ENCODE results near the gene ADAMTSL1.

DNA sequence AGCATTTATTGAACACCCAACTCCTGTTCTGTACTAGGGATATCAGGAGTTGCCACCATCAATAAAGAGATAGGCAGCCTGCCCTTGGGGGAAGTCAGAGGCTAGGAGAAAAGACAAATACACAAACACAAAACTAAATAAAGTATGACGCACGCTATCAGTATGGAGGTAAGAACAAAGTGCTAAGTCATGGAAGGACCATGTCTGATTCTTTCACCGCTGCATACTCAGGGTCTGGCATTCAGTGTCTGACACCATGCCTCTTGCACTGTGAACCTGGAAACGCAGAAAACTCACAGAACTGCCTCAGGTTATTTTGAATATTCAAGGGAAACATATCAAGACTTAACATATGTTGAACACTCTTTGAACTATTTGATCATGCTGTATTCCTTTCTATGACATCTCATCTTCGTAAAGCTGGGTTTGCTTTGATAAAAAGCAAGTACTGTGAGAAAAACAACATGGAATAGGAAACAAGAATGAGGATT lies 65.3 kb downstream of the ADAMTSL1 start:
- TF ChIP-seq ZNF175 (CRISPR knock-in tag; IDR thresholded peaks at IDR 0.05; ENCODE audit: low read depth): no peak
- TF ChIP-seq FOXA3 (CRISPR knock-in tag; conservative IDR thresholded peaks at IDR 0.05 in 1 of 2, IDR thresholded peaks at IDR 0.05 in 1 of 2): no peak
- TF ChIP-seq SRF (CRISPR knock-in tag; IDR thresholded peaks at IDR 0.05): no peak
- TF ChIP-seq EP300 (IDR thresholded peaks at IDR 0.05; ENCODE audit: low read length): no peak
- TF ChIP-seq FOXA1 (IDR thresholded peaks at IDR 0.05; ENCODE audit: borderline replicate concordance): no peak
- TF ChIP-seq, protein P1, sequence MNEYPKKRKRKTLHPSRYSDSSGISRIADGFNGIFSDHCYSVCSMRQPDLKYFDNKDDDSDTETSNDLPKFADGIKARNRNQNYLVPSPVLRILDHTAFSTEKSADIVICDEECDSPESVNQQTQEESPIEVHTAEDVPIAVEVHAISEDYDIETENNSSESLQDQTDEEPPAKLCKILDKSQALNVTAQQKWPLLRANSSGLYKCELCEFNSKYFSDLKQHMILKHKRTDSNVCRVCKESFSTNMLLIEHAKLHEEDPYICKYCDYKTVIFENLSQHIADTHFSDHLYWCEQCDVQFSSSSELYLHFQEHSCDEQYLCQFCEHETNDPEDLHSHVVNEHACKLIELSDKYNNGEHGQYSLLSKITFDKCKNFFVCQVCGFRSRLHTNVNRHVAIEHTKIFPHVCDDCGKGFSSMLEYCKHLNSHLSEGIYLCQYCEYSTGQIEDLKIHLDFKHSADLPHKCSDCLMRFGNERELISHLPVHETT (CRISPR knock-in tag; conservative IDR thresholded peaks at IDR 0.05 in 1 of 2, IDR thresholded peaks at IDR 0.05 in 1 of 2): no peak
- no peak for TF ChIP-seq TCF7 (IDR thresholded peaks at IDR 0.05; ENCODE audit: borderline replicate concordance)
- TF ChIP-seq, protein P2, sequence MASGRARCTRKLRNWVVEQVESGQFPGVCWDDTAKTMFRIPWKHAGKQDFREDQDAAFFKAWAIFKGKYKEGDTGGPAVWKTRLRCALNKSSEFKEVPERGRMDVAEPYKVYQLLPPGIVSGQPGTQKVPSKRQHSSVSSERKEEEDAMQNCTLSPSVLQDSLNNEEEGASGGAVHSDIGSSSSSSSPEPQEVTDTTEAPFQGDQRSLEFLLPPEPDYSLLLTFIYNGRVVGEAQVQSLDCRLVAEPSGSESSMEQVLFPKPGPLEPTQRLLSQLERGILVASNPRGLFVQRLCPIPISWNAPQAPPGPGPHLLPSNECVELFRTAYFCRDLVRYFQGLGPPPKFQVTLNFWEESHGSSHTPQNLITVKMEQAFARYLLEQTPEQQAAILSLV (tag; IDR thresholded peaks at IDR 0.05): no peak
- no peak for TF ChIP-seq IRF2 (CRISPR knock-in tag; IDR thresholded peaks at IDR 0.05)
- no peak for TF ChIP-seq MTA2 (IDR thresholded peaks at IDR 0.05; ENCODE audit: low read depth)
- no peak for TF ChIP-seq ETV6 (IDR thresholded peaks at IDR 0.05; ENCODE audit: borderline replicate concordance in 1 of 2, low read depth in 2 of 2, low read length in 1 of 2)
- TF ChIP-seq ETV6 (CRISPR knock-in tag; IDR thresholded peaks at IDR 0.05; ENCODE audit: borderline replicate concordance): no peak
- TF ChIP-seq, protein P3, sequence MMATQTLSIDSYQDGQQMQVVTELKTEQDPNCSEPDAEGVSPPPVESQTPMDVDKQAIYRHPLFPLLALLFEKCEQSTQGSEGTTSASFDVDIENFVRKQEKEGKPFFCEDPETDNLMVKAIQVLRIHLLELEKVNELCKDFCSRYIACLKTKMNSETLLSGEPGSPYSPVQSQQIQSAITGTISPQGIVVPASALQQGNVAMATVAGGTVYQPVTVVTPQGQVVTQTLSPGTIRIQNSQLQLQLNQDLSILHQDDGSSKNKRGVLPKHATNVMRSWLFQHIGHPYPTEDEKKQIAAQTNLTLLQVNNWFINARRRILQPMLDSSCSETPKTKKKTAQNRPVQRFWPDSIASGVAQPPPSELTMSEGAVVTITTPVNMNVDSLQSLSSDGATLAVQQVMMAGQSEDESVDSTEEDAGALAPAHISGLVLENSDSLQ (IDR thresholded peaks at IDR 0.05): no peak
- TF ChIP-seq, protein P4, sequence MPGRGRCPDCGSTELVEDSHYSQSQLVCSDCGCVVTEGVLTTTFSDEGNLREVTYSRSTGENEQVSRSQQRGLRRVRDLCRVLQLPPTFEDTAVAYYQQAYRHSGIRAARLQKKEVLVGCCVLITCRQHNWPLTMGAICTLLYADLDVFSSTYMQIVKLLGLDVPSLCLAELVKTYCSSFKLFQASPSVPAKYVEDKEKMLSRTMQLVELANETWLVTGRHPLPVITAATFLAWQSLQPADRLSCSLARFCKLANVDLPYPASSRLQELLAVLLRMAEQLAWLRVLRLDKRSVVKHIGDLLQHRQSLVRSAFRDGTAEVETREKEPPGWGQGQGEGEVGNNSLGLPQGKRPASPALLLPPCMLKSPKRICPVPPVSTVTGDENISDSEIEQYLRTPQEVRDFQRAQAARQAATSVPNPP (IDR thresholded peaks at IDR 0.05; ENCODE audit: borderline replicate concordance, insufficient read depth, insufficient read length): no peak

All from K562 (cell line).